ENCODE data around the gene LIG4. TPM values are rescaled to one million over a fixed set of nuclear protein-coding genes. Genes with fewer than 3 reads are reported as not detected.
A peak's percentile ranks its signal among the peaks of the same experiment; 100 is the strongest.

Gene LIG4
- total and polyA plus RNA-seq, 9 of the 15 experiments (the other 6 are each of a cell fraction or from before 2014, with no cell fraction given), result 1.5 to 7.8 (median 5.1) TPM

- POLR2A ChIA-PET, result no interaction called here
- FAIRE-seq (no peak), ATAC-seq (no peak), DNase-seq (ENCODE audit: extremely low read depth in 1 of 4, low spot score in 3 of 4) (no peak)
- Histone ChIP-seq H3K9me3 (replicated peaks; ENCODE audit: control insufficient read depth, insufficient read depth, low read depth, low read length) (no peaks in the 10 kb centered on the region), H3K27me3 (ENCODE audit: control insufficient read depth in 2 of 2, insufficient read depth in 2 of 2, low read length in 2 of 2) (no peaks in the 10 kb centered on the region), H3K9ac (ENCODE audit: insufficient read depth in 1 of 2, low read depth in 2 of 2, low read length in 2 of 2) (no peak overlapping the region), H3K79me2 (ENCODE audit: control insufficient read depth, insufficient read depth, low read length) (no peaks in the 10 kb centered on the region), H3K4me2 (ENCODE audit: insufficient read depth, low read length) (no peak overlapping the region), H3K4me1 (replicated peaks in 1 of 2; ENCODE audit: control insufficient read depth in 2 of 2, insufficient read depth in 2 of 2, low read length in 2 of 2) (no peaks in the 10 kb centered on the region), H3K4me3 (no peak overlapping the region), H4K20me1 (replicated peaks; ENCODE audit: control insufficient read depth, insufficient read depth, low read length) (no peaks in the 10 kb centered on the region), H3K9me1 (ENCODE audit: control insufficient read depth, insufficient read depth, low read length) (no peaks in the 10 kb centered on the region), H2AFZ (ENCODE audit: low read depth, low read length) (no peak overlapping the region), H3K36me3 (ENCODE audit: control insufficient read depth, insufficient read depth, low read length) (no peaks in the 10 kb centered on the region), H3K27ac (ENCODE audit: extremely low read depth, low read depth, low read length) (no peak overlapping the region)
- CTCF ChIA-PET (ENCODE audit: low intra/inter-chr PET ratio), result no interaction called here
- WGBS (ENCODE audit: insufficient coverage, low coverage, missing lambda C conversion rate), result 14% methylated on average over 9 of the region's 9 CpGs
- BruUV-seq (replicated peaks), result no TSS peak
- peak; percentile 67 for TF ChIP-seq NFYB (IDR thresholded peaks at IDR 0.05; ENCODE audit: extremely low read depth, insufficient read length)
- TF ChIP-seq TRIM24 (IDR thresholded peaks at IDR 0.05), result no peak
- no peak for TF ChIP-seq DDX20 (tag; IDR thresholded peaks at IDR 0.05; ENCODE audit: low read depth)
- no peak for TF ChIP-seq ZNF707 (CRISPR knock-in tag; conservative IDR thresholded peaks at IDR 0.05)
- TF ChIP-seq PTBP1 (IDR thresholded peaks at IDR 0.05; ENCODE audit: low read depth, low read length), result no peak
- in situ Hi-C loops (cut with MboI) (no loop called here), intact Hi-C loops (cut with micrococcal nuclease) (no loop called here)
Measured at GRCh38 chr13:108178078-108178477, 37.3 kb downstream of the LIG4 start.

DNA sequence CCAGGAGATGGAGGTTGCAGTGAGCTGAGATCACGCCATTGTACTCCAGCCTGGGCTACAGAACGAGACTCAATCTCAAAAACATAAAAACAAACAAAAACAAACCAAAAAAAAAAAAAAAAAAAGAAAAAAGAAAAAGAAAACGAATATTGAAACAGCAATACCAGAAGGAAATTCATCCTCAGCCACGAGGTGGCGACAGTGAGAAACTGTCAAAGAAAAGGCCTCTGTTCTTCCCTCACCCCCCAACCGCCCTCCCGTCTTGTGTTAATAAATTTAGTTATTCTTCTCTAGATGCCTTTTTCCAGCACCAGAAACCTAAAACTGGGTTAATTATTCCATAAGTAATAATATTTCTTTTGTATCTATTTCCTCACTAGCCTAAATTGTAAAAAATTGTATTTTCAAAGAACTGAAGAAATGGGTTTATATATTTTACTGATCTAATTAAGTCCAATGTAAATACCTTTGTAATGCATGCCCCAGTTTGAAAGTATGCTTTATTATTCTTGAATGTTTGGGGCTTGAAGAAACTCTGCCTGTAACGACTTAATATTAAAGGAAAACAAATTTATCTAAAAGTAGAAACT is 38.6 kb downstream of the LIG4 start:
- Histone ChIP-seq H2AFZ (ENCODE audit: low read depth, low read length) (no peak overlapping the region), H4K20me1 (replicated peaks; ENCODE audit: control insufficient read depth, insufficient read depth, low read length) (no peaks in the 10 kb centered on the region), H3K27me3 (ENCODE audit: control insufficient read depth in 2 of 2, insufficient read depth in 2 of 2, low read length in 2 of 2) (no peaks in the 10 kb centered on the region), H3K9ac (ENCODE audit: insufficient read depth in 1 of 2, low read depth in 2 of 2, low read length in 2 of 2) (no peak overlapping the region), H3K27ac (ENCODE audit: extremely low read depth, low read depth, low read length) (no peak overlapping the region), H3K4me2 (ENCODE audit: insufficient read depth, low read length) (no peak overlapping the region), H3K4me1 (replicated peaks in 1 of 2; ENCODE audit: control insufficient read depth in 2 of 2, insufficient read depth in 2 of 2, low read length in 2 of 2) (no peaks in the 10 kb centered on the region), H3K9me3 (replicated peaks; ENCODE audit: control insufficient read depth, insufficient read depth, low read depth, low read length) (no peaks in the 10 kb centered on the region), H3K36me3 (ENCODE audit: control insufficient read depth, insufficient read depth, low read length) (no peaks in the 10 kb centered on the region), H3K4me3 (no peak overlapping the region), H3K9me1 (ENCODE audit: control insufficient read depth, insufficient read depth, low read length) (no peaks in the 10 kb centered on the region), H3K79me2 (ENCODE audit: control insufficient read depth, insufficient read depth, low read length) (no peaks in the 10 kb centered on the region)
- in situ Hi-C loops (cut with MboI), result no loop called here
- intact Hi-C loops (cut with micrococcal nuclease), result loop anchor here (2.0 kb wide), 1 partner anchor 42 kb away; the partner anchor contains the start of gene ABHD13
- FAIRE-seq (peak; percentile 11), ATAC-seq (peak; percentile 74), DNase-seq (ENCODE audit: extremely low read depth in 1 of 4, low spot score in 3 of 4) (peak; percentile 25 to 60 (median 32))
- TF ChIP-seq NFATC3 (IDR thresholded peaks at IDR 0.05), result no peak
- TF ChIP-seq MEIS2 (IDR thresholded peaks at IDR 0.05; ENCODE audit: partially characterized antibody), result no peak
- no peak for TF ChIP-seq BRD4 (IDR thresholded peaks at IDR 0.05)
- TF ChIP-seq RAD21 (CRISPR knock-in tag; conservative IDR thresholded peaks at IDR 0.05 in 1 of 2, IDR thresholded peaks at IDR 0.05 in 1 of 2), result 0 out of 4 replicates have a peak, but pooled peaks of 1 of the 2 experiments have one; percentile 5
- TF ChIP-seq, protein P1, sequence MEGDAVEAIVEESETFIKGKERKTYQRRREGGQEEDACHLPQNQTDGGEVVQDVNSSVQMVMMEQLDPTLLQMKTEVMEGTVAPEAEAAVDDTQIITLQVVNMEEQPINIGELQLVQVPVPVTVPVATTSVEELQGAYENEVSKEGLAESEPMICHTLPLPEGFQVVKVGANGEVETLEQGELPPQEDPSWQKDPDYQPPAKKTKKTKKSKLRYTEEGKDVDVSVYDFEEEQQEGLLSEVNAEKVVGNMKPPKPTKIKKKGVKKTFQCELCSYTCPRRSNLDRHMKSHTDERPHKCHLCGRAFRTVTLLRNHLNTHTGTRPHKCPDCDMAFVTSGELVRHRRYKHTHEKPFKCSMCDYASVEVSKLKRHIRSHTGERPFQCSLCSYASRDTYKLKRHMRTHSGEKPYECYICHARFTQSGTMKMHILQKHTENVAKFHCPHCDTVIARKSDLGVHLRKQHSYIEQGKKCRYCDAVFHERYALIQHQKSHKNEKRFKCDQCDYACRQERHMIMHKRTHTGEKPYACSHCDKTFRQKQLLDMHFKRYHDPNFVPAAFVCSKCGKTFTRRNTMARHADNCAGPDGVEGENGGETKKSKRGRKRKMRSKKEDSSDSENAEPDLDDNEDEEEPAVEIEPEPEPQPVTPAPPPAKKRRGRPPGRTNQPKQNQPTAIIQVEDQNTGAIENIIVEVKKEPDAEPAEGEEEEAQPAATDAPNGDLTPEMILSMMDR (IDR thresholded peaks at IDR 0.05 in 2 of 3, conservative IDR thresholded peaks at IDR 0.05 in 1 of 3; ENCODE audit: insufficient read depth in 2 of 3, low read depth in 1 of 3, low read length in 3 of 3), result peak; percentile 25 to 42 (median 41); a peak in 5 of 6 replicates
- ChIA-PET CTCF (ENCODE audit: low intra/inter-chr PET ratio) (no interaction called here), POLR2A (no interaction called here)
- no TSS peak for BruUV-seq (replicated peaks)
- WGBS (ENCODE audit: insufficient coverage, low coverage, missing lambda C conversion rate), result 7% methylated on average over 5 of the region's 8 CpGs
